SK-N-MC (cell line): ENCODE data around the gene TMEM161B.
"Not testable (repeated sequence)": the region's sequence is repeated elsewhere in the genome, so short reads cannot be mapped to it uniquely, and the experiment has no call there.

Source experiments
- DNase-seq: peaks from one replicate; pipeline ENCODE4 v3.0.0-alpha.2; 2011; ENCODE audit warnings: low read depth, low spot score
- H3K27ac ChIP-seq: fragments of 200-600 bp; sonication (generic); 2 replicates; pipeline ENCODE4 v1.5.1; 2016; ENCODE audit warnings: mixed run types
- H3K36me3 ChIP-seq: fragments of 200-600 bp; sonication (generic); 2 replicates; pipeline ENCODE4 v1.6.1; 2017; ENCODE audit warnings: antibody characterized with exemption, low read length, mixed read lengths; ENCODE audit not compliant: insufficient read depth
- H3K4me3 ChIP-seq: fragments of 200-600 bp; sonication (generic); 2 replicates; pipeline ENCODE4 v1.5.1; 2016
- H3K9ac ChIP-seq: fragments of 200-600 bp; sonication (generic); 2 replicates; pipeline ENCODE4 v1.8.0; 2017; ENCODE audit warnings: mixed run types, mixed read lengths; ENCODE audit not compliant: insufficient read length
- H3K9me3 ChIP-seq: fragments of 200-600 bp; sonication (generic); 2 replicates; pipeline ENCODE4 v1.6.1; 2017; ENCODE audit warnings: low read depth, mild to moderate bottlenecking, antibody characterized with exemption, low read length, moderate library complexity, mixed read lengths
- EZH2 ChIP-seq: fragments of 200-600 bp; sonication (generic); IDR thresholded peaks from one replicate; pipeline ENCODE4 v1.6.1; 2017; ENCODE audit warnings: antibody characterized with exemption
- FOXP2 ChIP-seq: optimal IDR thresholded peaks from 2 replicates; pipeline ENCODE3; 2011; ENCODE audit warnings: mild to moderate bottlenecking, moderate library complexity; ENCODE audit not compliant: insufficient read depth; ENCODE audit errors: extremely low read length, control extremely low read depth
- POLR2AphosphoS5 ChIP-seq: IDR thresholded peaks from 2 replicates; pipeline ENCODE4 v1.6.1; 2012; ENCODE audit warnings: mild to moderate bottlenecking, low read depth, low read length, borderline replicate concordance

Gene TMEM161B

GRCh38 chr5:88226881-88227450 is 41.7 kb downstream of the TMEM161B start:
- no peak for TF ChIP-seq POLR2AphosphoS5
- no peak for TF ChIP-seq FOXP2
- no peak for TF ChIP-seq EZH2
- no peak overlapping the region for H3K27ac ChIP-seq

GRCh38 chr5:88214655-88215054 is 54.0 kb downstream of the TMEM161B start:
- TF ChIP-seq FOXP2 (no peak), POLR2AphosphoS5 (no peak), EZH2 (no peak)
- H3K36me3 ChIP-seq: peaks cover 40% of the 10 kb centered on the region
- no peak for DNase-seq

More at GRCh38 chr5:88226881-88227450, 41.7 kb downstream of the TMEM161B start:
- Histone ChIP-seq H3K36me3 (peaks cover 32% of the 10 kb centered on the region), H3K4me3 (no peak overlapping the region), H3K9me3 (no peaks in the 10 kb centered on the region), H3K9ac (no peak overlapping the region)
- no peak for DNase-seq

GRCh38 chr5:88207575-88207974 is 61.1 kb downstream of the TMEM161B start:
- no peak overlapping the region for H3K4me3 ChIP-seq

More at GRCh38 chr5:88214655-88215054, 54.0 kb downstream of the TMEM161B start:
- Histone ChIP-seq H3K9ac (no peak overlapping the region), H3K4me3 (no peak overlapping the region), H3K9me3 (no peaks in the 10 kb centered on the region), H3K27ac (0 out of 2 replicates have a peak overlapping the region, but pooled peaks have one; percentile 9)

GRCh38 chr5:88203981-88204750 is 64.5 kb downstream of the TMEM161B start:
- Histone ChIP-seq H3K4me3 (no peak overlapping the region), H3K9me3 (no peaks in the 10 kb centered on the region), H3K36me3 (peaks cover 41% of the 10 kb centered on the region), H3K27ac (no peak overlapping the region), H3K9ac (no peak overlapping the region)
- TF ChIP-seq POLR2AphosphoS5: no peak
- TF ChIP-seq FOXP2: no peak
- TF ChIP-seq EZH2: no peak
- DNase-seq: no peak

More at GRCh38 chr5:88207575-88207974, 61.1 kb downstream of the TMEM161B start:
- Histone ChIP-seq H3K9me3 (no peaks in the 10 kb centered on the region), H3K27ac (peak overlapping the region; percentile 87; the same call in 1 of the 2 replicates), H3K36me3 (peaks cover 21% of the 10 kb centered on the region), H3K9ac (no peak overlapping the region)
- TF ChIP-seq POLR2AphosphoS5: no peak
- no peak for TF ChIP-seq EZH2
- TF ChIP-seq FOXP2: no peak
- DNase-seq: no peak

GRCh38 chr5:88195636-88196035 is 73.0 kb downstream of the TMEM161B start:
- Histone ChIP-seq H3K9me3 (no peaks in the 10 kb centered on the region), H3K4me3 (no peak overlapping the region), H3K27ac (no peak overlapping the region), H3K9ac (no peak overlapping the region), H3K36me3 (peaks cover 71% of the 10 kb centered on the region)
- TF ChIP-seq EZH2 (no peak), FOXP2 (no peak), POLR2AphosphoS5 (no peak)
- DNase-seq: no peak

GRCh38 chr5:88193896-88194295 is 74.7 kb downstream of the TMEM161B start:
- no peak for TF ChIP-seq EZH2
- no peak for TF ChIP-seq FOXP2
- no peak for TF ChIP-seq POLR2AphosphoS5
- no peak overlapping the region for H3K27ac ChIP-seq
- no peak for DNase-seq
- no peak overlapping the region for H3K4me3 ChIP-seq
- no peak overlapping the region for H3K9ac ChIP-seq
- no peaks in the 10 kb centered on the region for H3K9me3 ChIP-seq
- peaks cover 68% of the 10 kb centered on the region for H3K36me3 ChIP-seq

- H3K9ac ChIP-seq: no peak overlapping the region
- no peak overlapping the region for H3K4me3 ChIP-seq
- DNase-seq: no peak
- no peak overlapping the region for H3K27ac ChIP-seq
- TF ChIP-seq POLR2AphosphoS5: no peak
- no peak for TF ChIP-seq EZH2
- no peak for TF ChIP-seq FOXP2
- H3K9me3 ChIP-seq: peaks cover 8% of the 10 kb centered on the region; the same call in 1 of the 2 replicates
- peaks cover 62% of the 10 kb centered on the region for H3K36me3 ChIP-seq
Observed at GRCh38 chr5:88190106-88190834, 78.4 kb downstream of the TMEM161B start.

- not testable (repeated sequence) for H3K4me3 ChIP-seq, DNase-seq, H3K9me3 ChIP-seq, H3K9ac ChIP-seq, H3K27ac ChIP-seq
- H3K36me3 ChIP-seq: peaks cover 60% of the 10 kb centered on the region
Observed at GRCh38 chr5:88189484-88189883, 79.2 kb downstream of the TMEM161B start.
